GM20000 (cell line): ENCODE results near the gene SLC25A14.
"Not testable (repeated sequence)": the region's sequence is repeated elsewhere in the genome, so short reads cannot be mapped to it uniquely, and the experiment has no call there.

Experiments
- DNase-seq: peaks from one replicate; pipeline ENCODE4 v3.0.0; 2012; ENCODE audit warnings: low spot score
- TF ChIP-seq, protein P1 (sequence below): IDR thresholded peaks from 2 replicates; pipeline ENCODE4 v1.5.1; 2012; ENCODE audit warnings: mild to moderate bottlenecking, control low read depth; ENCODE audit errors: extremely low read depth, missing control alignments

The SLC25A14 gene

GRCh38 chrX:130340271-130340670 lies 552 bp downstream of the SLC25A14 start:
- DNase-seq: peak; percentile 3
- TF ChIP-seq, protein P1, sequence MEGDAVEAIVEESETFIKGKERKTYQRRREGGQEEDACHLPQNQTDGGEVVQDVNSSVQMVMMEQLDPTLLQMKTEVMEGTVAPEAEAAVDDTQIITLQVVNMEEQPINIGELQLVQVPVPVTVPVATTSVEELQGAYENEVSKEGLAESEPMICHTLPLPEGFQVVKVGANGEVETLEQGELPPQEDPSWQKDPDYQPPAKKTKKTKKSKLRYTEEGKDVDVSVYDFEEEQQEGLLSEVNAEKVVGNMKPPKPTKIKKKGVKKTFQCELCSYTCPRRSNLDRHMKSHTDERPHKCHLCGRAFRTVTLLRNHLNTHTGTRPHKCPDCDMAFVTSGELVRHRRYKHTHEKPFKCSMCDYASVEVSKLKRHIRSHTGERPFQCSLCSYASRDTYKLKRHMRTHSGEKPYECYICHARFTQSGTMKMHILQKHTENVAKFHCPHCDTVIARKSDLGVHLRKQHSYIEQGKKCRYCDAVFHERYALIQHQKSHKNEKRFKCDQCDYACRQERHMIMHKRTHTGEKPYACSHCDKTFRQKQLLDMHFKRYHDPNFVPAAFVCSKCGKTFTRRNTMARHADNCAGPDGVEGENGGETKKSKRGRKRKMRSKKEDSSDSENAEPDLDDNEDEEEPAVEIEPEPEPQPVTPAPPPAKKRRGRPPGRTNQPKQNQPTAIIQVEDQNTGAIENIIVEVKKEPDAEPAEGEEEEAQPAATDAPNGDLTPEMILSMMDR: no peak

- no peak for DNase-seq
- TF ChIP-seq, protein P1: no peak
Measured at GRCh38 chrX:130343411-130343810, 3.7 kb downstream of the SLC25A14 start.

GRCh38 chrX:130347321-130347720 lies 7.6 kb downstream of the SLC25A14 start:
- TF ChIP-seq, protein P1: no peak
- no peak for DNase-seq

DNA sequence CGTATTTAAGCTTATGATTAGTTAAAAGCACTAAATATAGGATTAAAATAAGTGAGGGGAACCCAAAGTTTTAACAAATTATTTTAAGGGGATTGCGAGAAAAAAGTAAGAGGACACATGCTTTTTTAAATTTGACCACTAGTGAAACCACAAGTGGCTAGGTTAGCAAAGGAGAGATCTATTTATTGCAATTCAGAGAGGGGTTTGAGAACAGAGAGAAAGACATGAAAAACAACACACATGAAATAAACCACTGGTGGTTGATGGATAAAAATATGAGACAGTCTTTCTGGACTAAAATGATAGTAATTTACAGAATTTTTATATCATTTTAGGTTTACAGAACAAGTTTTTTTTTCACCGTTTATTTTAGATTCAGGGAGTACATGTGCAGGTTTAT lies 11.8 kb downstream of the SLC25A14 start:
- DNase-seq: no peak
- TF ChIP-seq, protein P1: no peak

- DNase-seq: not testable (repeated sequence)
Measured at GRCh38 chrX:130352050-130352449, 12.3 kb downstream of the SLC25A14 start.

DNA sequence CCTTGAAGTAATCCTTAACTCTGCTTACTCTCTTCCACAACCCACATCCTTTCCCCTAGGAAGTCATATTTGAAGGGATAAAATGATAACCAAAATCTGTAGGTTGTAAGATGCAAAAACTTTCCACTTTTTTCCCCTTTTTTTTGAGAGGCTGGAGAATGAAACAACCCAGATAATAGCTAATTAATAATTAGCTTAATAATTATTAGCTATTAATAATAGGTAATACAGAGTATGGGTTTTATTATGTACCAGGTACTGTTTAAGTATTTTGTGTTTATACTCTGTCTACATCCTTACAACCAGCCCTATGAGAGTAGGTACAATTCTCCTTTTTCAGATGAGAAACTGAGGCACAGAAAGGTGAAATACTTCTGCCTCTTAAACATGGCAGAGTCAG lies 36.4 kb downstream of the SLC25A14 start:
- DNase-seq: no peak
- TF ChIP-seq, protein P1: no peak

- TF ChIP-seq, protein P1: no peak
- no peak for DNase-seq
Measured at GRCh38 chrX:130378024-130378669, 38.4 kb downstream of the SLC25A14 start.

DNA sequence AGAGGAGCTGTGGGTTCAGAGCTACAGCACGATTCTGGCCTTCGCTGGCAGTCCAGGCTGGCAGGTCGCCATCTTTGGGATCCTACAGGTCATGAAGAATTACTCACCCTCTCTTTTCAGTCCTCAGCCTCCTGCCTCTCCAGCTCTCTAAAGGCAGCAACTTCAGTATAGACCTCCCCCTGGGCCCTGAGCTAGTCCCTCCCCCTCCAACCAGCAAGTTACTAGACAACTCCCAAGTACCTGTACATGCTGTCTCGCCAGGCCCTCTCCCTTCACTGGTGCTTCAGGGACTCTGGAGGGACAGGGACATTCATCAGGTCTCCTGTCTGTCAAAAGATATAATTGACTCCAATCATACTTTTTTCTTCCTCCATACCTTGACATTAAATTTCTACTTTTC lies 45.8 kb downstream of the SLC25A14 start, which contains the start of gene GPR119:
Gene GPR119, minus strand, starts transcription at position 155 of the 400 bp plus-strand sequence. CDS start 227 bp downstream, outside the sequence.
- TF ChIP-seq, protein P1: no peak
- DNase-seq: no peak
